SU-DHL-6 (cell line): ENCODE data around the gene AQP2.

Source experiments
- CTCF ChIP-seq: fragments of 200-600 bp; sonication (generic); IDR thresholded peaks from one replicate; pipeline ENCODE4 v1.5.1; 2017; ENCODE audit warnings: antibody characterized with exemption, mild to moderate bottlenecking, low read length, moderate library complexity; ENCODE audit not compliant: insufficient read depth, poor library complexity, severe bottlenecking
- EZH2phosphoT487 ChIP-seq: fragments of 200-600 bp; sonication (generic), shearing (Covaris generic); conservative IDR thresholded peaks from 2 replicates; pipeline ENCODE4 v1.6.1; 2018; ENCODE audit warnings: mild to moderate bottlenecking, antibody characterized with exemption, low read length, moderate library complexity, mixed read lengths

GRCh38 chr12:49966511-49967041 is 16.0 kb downstream of the AQP2 start:
- TF ChIP-seq CTCF (no peak), EZH2phosphoT487 (no peak)
